ENCODE results near the gene ATAD2B.

DNA sequence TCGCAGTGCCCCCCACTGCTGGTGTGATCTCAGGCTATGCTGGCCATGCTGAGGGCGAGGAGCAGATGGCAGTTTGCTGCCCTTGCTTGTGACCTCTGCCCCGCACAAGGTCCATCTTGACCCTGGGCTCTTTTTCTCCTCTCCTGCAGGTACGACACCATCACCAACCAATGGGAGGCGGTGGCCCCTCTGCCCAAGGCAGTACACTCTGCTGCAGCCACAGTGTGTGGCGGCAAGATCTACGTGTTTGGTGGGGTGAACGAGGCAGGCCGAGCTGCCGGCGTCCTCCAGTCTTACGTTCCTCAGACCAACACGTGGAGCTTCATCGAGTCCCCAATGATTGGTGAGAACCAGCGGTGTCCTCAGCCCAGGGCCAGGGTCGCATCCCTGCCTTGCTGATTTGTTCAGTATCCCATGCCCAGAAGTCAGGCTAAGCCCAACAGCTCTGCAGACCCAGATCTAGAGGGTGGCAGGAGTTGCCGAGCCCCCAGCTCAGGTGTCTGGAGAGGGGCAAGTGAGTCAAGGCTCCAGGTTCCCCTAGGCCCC lies 223.8 kb downstream of the ATAD2B start:
- TF ChIP-seq CTCF (conservative IDR thresholded peaks at IDR 0.05 in 1 of 2, IDR thresholded peaks at IDR 0.05 in 1 of 2; ENCODE audit: extremely low read depth in 1 of 2, insufficient read depth in 1 of 2, low read depth in 1 of 2, low read length in 2 of 2): no peak
- no peak for TF ChIP-seq EZH2 (IDR thresholded peaks at IDR 0.05; ENCODE audit: borderline replicate concordance, low read length)

Data from mammary epithelial cell (primary cell).